Lower lobe of right lung (tissue), 2 donors: Measurements from ENCODE around the gene CEACAM4. TPM values are rescaled to one million over a fixed set of nuclear protein-coding genes. Genes with fewer than 3 reads are reported as not detected.
"Not testable (repeated sequence)": the region's sequence is repeated elsewhere in the genome, so short reads cannot be mapped to it uniquely, and the experiment has no call there.

ENCODE experiments used
- ATAC-seq, 2 donors: fragments of 200-7000 bp; cut with Tn5 transposase; one replicate each; pipeline ENCODE4 v1.9.1; 2020 to 2022; ENCODE audit warnings: mild to moderate bottlenecking in 2 of 2, moderate library complexity in 2 of 2
- DNase-seq: peaks from one replicate; pipeline ENCODE4 v3.0.0-alpha.2; 2020
- H3K27ac ChIP-seq: fragments of 200-600 bp; one replicate; pipeline ENCODE4 v1.8.0; 2022
- H3K27me3 ChIP-seq: fragments of 200-600 bp; one replicate; pipeline ENCODE4 v1.8.0; 2022; ENCODE audit warnings: low read depth
- H3K36me3 ChIP-seq: fragments of 200-600 bp; one replicate; pipeline ENCODE4 v1.8.0; 2022; ENCODE audit warnings: mild to moderate bottlenecking
- H3K4me1 ChIP-seq: fragments of 200-600 bp; one replicate; pipeline ENCODE4 v1.8.0; 2022
- H3K4me3 ChIP-seq: fragments of 200-600 bp; one replicate; pipeline ENCODE4 v1.8.0; 2022; ENCODE audit warnings: mild to moderate bottlenecking
- H3K9me3 ChIP-seq: fragments of 200-600 bp; one replicate; pipeline ENCODE4 v1.8.0; 2022
- intact Hi-C: fragments of 100-400 bp; cut with DNase I; formaldehyde crosslinking; loops from one replicate; pipeline ENCODE4 v1.11.0; 2022
- long read RNA-seq: library from polyadenylated mRNA; unstranded; transcript quantifications from one replicate; pipeline ENCODE4 v2.0.0, GENCODE V29; 2021
- total RNA-seq: library from RNA; stranded (reverse); fragmentation: NEBNext Ultra II Directional; extraction: Animal tissue kit (Norgen Biotek cat#: 25700); gene quantifications from one replicate; pipeline ENCODE4 v1.2.1, GENCODE V29; 2021
- TF ChIP-seq, protein P1 (sequence below): fragments of 200-600 bp; IDR thresholded peaks from one replicate; pipeline ENCODE4 v1.8.0; 2022; ENCODE audit warnings: antibody characterized with exemption, mild to moderate bottlenecking
- donor health status: DM: no; HTN: yes; CAD: no; lungs with severe emphysema.

CEACAM4 gene
- 5.6 TPM for total RNA-seq
- long read RNA-seq, partial matches to known transcripts: 0 of 4 reads
- long read RNA-seq, other reads (novel, unspliced or antisense): 1 of 4 reads

DNA sequence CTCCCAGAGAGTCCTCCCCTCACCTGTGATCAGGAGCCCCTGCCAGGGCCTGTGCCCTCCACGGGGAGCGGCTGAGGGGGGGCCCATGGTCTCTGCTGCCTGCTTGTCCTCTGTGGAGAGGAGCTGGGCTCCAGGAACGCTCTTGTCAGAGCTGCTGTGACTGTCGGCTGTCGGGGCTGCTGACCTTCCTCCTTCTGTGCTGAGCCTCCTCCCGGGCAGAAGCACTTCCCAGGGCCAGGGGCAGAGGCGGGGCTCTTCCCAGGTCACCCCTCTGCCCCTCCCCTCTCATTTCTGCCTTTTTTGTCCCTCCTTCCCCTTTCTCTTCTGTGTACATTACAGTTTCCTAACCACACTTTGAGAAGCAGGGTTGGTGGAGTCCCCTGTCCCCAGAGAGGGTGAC is at the start of gene CEACAM4:
Gene CEACAM4, minus strand, starts transcription at position 198 of the 400 bp plus-strand sequence. Its CDS starts 111 bp downstream, at position 87.
- intact Hi-C loops: no loop called here
- DNase-seq: peak; percentile 79
- Histone ChIP-seq H3K36me3 (no peaks in the 10 kb centered on the region), H3K27me3 (peaks cover 23% of the 10 kb centered on the region), H3K4me1 (peaks cover 9% of the 10 kb centered on the region), H3K4me3 (peak within 1 kb of the TSS; percentile 48), H3K27ac (peak within 1 kb of the TSS; percentile 64), H3K9me3 (peaks cover 5% of the 10 kb centered on the region)
- peak; percentile 82 to 86 for ATAC-seq
- TF ChIP-seq, protein P1, sequence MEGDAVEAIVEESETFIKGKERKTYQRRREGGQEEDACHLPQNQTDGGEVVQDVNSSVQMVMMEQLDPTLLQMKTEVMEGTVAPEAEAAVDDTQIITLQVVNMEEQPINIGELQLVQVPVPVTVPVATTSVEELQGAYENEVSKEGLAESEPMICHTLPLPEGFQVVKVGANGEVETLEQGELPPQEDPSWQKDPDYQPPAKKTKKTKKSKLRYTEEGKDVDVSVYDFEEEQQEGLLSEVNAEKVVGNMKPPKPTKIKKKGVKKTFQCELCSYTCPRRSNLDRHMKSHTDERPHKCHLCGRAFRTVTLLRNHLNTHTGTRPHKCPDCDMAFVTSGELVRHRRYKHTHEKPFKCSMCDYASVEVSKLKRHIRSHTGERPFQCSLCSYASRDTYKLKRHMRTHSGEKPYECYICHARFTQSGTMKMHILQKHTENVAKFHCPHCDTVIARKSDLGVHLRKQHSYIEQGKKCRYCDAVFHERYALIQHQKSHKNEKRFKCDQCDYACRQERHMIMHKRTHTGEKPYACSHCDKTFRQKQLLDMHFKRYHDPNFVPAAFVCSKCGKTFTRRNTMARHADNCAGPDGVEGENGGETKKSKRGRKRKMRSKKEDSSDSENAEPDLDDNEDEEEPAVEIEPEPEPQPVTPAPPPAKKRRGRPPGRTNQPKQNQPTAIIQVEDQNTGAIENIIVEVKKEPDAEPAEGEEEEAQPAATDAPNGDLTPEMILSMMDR: no peak

DNA sequence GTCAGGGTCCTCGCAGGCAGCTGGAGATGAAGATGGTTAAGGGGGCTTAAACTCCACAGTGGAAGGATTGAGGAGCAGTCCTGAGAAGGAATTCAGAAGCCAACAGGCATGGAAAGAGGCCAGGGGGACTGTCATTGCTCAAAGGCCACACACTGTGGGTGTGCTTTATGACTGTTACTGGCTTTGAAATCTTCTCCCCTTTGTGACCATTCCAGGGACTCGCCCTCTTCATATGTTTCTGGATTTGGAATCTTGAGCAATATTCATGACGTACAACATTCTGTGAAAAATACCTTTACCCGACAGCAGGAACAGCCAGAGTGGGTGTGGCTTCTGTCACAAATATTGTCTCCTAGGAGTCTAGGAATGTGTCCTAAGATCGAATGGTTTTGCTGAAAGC is 44.6 kb upstream of the CEACAM4 start:
- intact Hi-C loops: no loop called here
- H3K9me3 ChIP-seq: no peaks in the 10 kb centered on the region
- no peaks in the 10 kb centered on the region for H3K36me3 ChIP-seq
- ATAC-seq (no peak), DNase-seq (no peak)
- peaks cover 26% of the 10 kb centered on the region for H3K27me3 ChIP-seq
- H3K27ac ChIP-seq: no peak overlapping the region
- TF ChIP-seq, protein P1: no peak
- no peaks in the 10 kb centered on the region for H3K4me1 ChIP-seq
- no peak overlapping the region for H3K4me3 ChIP-seq

DNA sequence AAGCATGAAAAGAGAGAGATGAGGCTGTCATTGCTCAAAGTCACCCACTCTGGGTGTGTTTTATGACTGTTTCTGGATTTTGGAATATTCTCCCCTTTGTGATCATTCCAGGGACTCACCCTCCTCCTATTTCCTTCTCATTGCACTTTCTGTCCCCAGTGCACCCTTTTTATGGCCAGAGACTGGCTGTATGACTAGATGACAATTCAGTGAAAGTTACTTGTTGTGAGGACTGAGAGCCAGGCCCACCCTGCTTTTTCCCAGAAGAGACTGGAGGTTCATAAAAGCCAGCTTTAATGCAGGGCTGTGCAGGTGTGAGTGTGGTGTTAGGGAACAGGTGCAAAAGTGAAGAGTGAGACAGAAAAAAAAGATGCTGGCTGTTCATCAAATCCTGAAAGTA is 43.9 kb upstream of the CEACAM4 start:
- H3K27me3 ChIP-seq: peaks cover 21% of the 10 kb centered on the region
- DNase-seq: no peak
- no peak overlapping the region for H3K4me3 ChIP-seq
- peaks cover 6% of the 10 kb centered on the region for H3K9me3 ChIP-seq
- no peak for ATAC-seq
- H3K36me3 ChIP-seq: no peaks in the 10 kb centered on the region
- no peaks in the 10 kb centered on the region for H3K4me1 ChIP-seq
- H3K27ac ChIP-seq: no peak overlapping the region
- TF ChIP-seq, protein P1: no peak
- intact Hi-C loops: no loop called here

DNA sequence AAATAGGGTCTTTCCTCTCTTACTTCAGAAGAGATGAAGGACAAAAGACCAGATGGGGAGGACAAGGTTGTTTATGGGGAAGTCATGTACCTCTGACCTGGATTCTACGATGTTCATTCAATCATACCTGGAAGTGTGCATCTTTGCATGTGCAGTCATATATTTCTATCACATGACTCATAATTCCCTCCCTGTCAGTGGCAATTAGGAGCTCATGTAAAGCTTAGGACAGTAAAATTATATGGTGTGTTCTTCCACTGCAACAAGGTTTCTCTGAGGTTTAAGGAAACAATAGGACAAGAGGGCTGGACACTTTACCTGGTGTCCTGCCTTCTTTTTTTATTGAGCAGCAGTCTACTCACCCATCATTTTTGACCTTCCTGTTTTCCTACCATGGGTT is 41.4 kb upstream of the CEACAM4 start:
- no peak for DNase-seq
- intact Hi-C loops: no loop called here
- Histone ChIP-seq H3K27me3 (peaks cover 13% of the 10 kb centered on the region), H3K4me1 (no peaks in the 10 kb centered on the region), H3K9me3 (peaks cover 15% of the 10 kb centered on the region), H3K4me3 (no peak overlapping the region), H3K27ac (no peak overlapping the region), H3K36me3 (no peaks in the 10 kb centered on the region)
- no peak for ATAC-seq
- TF ChIP-seq, protein P1: no peak

DNA sequence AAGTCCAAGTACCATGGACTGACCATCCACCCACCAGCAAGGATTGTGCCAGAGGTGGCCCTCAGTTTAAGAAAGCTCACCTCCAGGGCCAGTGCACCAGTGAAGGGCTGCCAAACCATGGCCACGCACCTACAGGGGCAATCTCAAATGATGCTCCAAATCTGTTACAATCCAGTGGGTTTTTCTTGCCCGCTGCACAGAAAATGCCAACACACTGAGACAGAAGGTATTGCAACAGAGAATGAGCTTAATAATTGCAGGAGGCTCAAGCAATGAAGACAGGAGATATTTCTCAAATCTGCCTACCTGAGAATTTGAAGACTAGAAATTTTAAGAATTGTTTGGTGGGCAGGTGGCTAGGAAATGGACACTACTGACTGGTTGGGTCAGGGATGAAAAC is 39.2 kb upstream of the CEACAM4 start:
- peaks cover 9% of the 10 kb centered on the region for H3K27me3 ChIP-seq
- no peaks in the 10 kb centered on the region for H3K36me3 ChIP-seq
- no peak for ATAC-seq
- no peaks in the 10 kb centered on the region for H3K4me1 ChIP-seq
- H3K4me3 ChIP-seq: no peak overlapping the region
- no peak for DNase-seq
- no peak overlapping the region for H3K27ac ChIP-seq
- TF ChIP-seq, protein P1: no peak
- intact Hi-C loops: no loop called here
- peaks cover 15% of the 10 kb centered on the region for H3K9me3 ChIP-seq

DNA sequence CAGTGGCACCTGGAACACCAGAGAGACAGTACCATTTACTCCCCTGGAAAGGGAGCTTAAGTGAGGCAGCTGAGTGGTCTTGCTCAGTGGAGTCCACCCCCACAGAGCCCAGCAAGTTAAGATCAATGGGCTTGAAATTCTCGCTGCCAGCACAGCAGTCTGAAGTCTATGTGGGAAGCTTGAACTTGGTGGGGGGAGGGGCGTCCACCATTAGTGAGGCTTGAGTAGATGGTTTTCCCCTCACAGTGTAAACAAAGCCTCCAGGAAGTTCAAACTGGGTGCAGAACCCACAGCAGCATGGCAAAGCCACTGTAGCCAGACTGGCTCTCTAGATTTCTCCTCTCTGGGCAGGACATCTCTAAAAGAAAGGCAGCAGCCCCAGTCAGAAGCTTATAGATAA is 30.3 kb upstream of the CEACAM4 start:
- no peaks in the 10 kb centered on the region for H3K4me1 ChIP-seq
- H3K27ac ChIP-seq: no peak overlapping the region
- H3K36me3 ChIP-seq: no peaks in the 10 kb centered on the region
- DNase-seq (no peak), ATAC-seq (no peak)
- TF ChIP-seq, protein P1: no peak
- intact Hi-C loops: no loop called here
- H3K4me3 ChIP-seq: no peak overlapping the region
- no peaks in the 10 kb centered on the region for H3K9me3 ChIP-seq
- H3K27me3 ChIP-seq: peaks cover 10% of the 10 kb centered on the region

DNA sequence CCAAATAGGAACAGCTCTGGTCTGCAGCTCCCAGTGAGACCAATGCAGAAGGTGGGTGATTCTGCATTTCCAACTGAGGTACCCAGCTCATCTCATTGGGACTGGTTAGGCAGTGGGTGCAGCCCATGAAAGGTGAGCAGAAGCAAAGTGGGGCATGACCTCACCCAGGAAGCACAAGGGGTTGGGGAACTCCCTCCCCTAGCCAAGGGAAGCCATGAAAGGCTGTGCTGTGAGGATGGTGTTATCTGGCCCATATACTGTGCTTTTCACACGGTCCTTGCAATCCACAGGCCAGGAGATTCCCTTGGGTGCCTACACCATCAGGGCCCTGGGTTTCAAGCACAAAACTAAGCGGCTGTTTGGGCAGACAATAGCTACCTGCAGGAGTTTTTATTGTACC is 29.9 kb upstream of the CEACAM4 start:
- H3K27ac ChIP-seq, H3K4me1 ChIP-seq, H3K9me3 ChIP-seq, DNase-seq, H3K36me3 ChIP-seq, H3K4me3 ChIP-seq, ATAC-seq, intact Hi-C loops: not testable (repeated sequence)
- H3K27me3 ChIP-seq: peaks cover 11% of the 10 kb centered on the region
